GM06990 (cell line): Measurements from ENCODE around the gene SV2B.

Source experiments
- DNase-seq: peaks from one replicate; pipeline ENCODE4 v3.0.0-alpha.2; 2011; ENCODE audit not compliant: insufficient read length; ENCODE audit errors: extremely low read depth
- H3K27me3 ChIP-seq: replicated peaks from 2 replicates; pipeline ENCODE4 v1.6.0; 2011; ENCODE audit warnings: low read length; ENCODE audit not compliant: control insufficient read depth, insufficient read depth
- H3K36me3 ChIP-seq: 2 replicates; pipeline ENCODE4 v1.5.1; 2011; ENCODE audit warnings: low read length; ENCODE audit not compliant: control insufficient read depth, insufficient read depth
- H3K4me3 ChIP-seq: replicated peaks from 2 replicates; pipeline ENCODE4 v1.5.1; 2011; ENCODE audit warnings: low read depth, mild to moderate bottlenecking, control low read depth, low read length
- TF ChIP-seq, protein P1 (sequence below): IDR thresholded peaks from 2 replicates; pipeline ENCODE4 v1.5.1; 2011; ENCODE audit warnings: low read length, control low read depth, mild to moderate bottlenecking, inconsistent platforms; ENCODE audit not compliant: insufficient read depth, poor library complexity, severe bottlenecking

The SV2B gene

DNA sequence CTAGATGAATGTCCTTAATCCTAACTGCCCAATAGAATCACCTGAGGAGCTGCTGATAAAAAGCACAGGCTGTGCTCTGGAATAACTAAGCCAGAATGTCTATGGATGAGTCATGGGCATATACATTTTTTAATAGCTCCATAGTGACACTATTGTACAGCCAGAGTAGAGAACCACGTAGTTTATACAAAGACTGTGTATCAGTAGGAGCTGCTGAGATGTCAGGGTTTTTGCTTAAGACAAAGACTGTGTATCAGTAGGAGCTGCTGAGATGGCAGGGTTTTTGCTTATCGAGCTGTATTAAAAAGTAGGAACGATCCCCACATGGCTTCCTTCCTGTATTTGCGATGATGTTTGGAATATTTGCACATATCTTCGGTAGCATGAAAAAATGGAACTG lies 137.4 kb downstream of the SV2B start:
- TF ChIP-seq, protein P1, sequence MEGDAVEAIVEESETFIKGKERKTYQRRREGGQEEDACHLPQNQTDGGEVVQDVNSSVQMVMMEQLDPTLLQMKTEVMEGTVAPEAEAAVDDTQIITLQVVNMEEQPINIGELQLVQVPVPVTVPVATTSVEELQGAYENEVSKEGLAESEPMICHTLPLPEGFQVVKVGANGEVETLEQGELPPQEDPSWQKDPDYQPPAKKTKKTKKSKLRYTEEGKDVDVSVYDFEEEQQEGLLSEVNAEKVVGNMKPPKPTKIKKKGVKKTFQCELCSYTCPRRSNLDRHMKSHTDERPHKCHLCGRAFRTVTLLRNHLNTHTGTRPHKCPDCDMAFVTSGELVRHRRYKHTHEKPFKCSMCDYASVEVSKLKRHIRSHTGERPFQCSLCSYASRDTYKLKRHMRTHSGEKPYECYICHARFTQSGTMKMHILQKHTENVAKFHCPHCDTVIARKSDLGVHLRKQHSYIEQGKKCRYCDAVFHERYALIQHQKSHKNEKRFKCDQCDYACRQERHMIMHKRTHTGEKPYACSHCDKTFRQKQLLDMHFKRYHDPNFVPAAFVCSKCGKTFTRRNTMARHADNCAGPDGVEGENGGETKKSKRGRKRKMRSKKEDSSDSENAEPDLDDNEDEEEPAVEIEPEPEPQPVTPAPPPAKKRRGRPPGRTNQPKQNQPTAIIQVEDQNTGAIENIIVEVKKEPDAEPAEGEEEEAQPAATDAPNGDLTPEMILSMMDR = no peak
- H3K27me3 ChIP-seq = no peaks in the 10 kb centered on the region
- no peak overlapping the region for H3K4me3 ChIP-seq
- H3K36me3 ChIP-seq = no peaks in the 10 kb centered on the region
- DNase-seq = no peak

DNA sequence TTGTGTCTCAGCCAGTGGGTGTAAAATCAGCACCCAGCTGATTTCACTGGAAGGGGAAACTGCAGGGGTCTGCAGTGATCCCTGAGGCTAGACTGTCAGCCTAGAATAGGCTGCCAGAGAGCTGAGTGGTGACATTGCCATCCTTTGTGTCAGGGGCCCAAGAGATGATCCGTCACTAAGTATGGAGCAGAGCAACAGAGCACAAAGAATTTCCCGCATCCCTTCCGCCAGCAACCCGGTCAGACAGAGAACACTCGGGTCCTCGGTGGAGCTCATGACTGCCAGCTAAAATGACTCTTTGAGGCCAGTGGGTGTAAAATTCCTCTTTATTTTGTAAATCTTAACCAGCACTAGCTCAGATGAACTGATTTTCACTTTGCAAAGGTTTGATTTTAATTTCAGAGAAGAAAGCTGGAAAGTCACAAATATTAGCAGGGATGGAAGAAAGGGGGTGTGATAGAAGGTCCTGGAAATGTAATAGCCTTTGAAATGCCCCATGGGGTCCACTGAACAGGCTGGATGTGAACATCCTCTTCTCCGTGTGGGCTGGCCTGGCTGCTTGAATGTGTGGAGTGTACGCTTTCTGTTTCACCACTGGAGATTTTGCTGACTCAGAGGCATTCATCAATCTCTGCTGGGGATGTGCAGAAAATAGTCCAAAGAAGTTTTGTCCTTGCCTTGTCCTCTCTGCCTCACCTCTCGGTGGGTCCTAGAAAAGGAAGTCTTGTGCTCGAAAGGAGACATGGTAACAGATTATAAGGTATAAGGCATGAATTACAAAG lies 138.8 kb downstream of the SV2B start:
- H3K36me3 ChIP-seq = no peaks in the 10 kb centered on the region
- no peaks in the 10 kb centered on the region; the same call in 1 of the 2 replicates for H3K27me3 ChIP-seq
- DNase-seq = no peak
- no peak overlapping the region for H3K4me3 ChIP-seq
- TF ChIP-seq, protein P1 = no peak

DNA sequence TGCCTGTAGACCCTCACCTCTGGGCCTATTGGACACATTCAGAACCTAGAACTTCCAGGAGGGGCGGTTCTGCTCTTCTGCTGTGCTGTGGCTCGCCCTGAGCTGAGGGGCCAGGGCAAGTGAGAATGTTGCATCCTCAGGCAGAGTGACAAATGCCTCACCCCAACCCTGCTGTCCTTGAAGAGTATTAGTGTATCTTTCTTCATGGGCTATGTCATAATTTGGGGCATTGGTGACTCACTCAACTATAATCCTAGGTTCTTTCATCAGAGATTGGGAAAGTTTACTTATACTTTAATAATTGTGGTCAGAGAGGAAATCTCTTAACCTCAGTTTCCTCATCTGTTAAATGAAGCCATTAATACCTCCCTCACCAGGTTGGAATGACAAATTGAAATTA lies 143.8 kb downstream of the SV2B start:
- Histone ChIP-seq H3K36me3 (no peaks in the 10 kb centered on the region), H3K4me3 (no peak overlapping the region), H3K27me3 (no peaks in the 10 kb centered on the region; the same call in 1 of the 2 replicates)
- TF ChIP-seq, protein P1 = no peak
- DNase-seq = no peak

DNA sequence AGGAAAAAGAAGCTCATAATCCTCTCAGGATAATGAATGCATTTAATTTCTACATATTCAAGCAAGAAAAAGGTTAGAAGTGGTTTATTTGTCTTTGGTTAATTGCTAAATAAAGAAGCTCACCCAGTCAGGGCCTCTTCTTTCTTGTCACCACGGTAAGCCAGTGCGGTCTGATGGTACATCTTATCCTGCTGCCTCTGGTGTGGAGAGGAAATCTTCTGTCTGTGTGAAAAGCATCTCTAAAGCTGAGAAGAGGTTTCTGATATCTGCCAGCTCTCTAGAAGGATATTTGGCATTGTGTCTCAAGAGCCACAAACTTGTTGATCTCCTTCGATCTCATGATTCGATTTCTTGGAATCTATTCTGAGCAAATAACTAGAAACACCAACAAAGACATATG lies 144.9 kb downstream of the SV2B start:
- no peak for DNase-seq
- Histone ChIP-seq H3K36me3 (no peaks in the 10 kb centered on the region), H3K4me3 (no peak overlapping the region), H3K27me3 (no peaks in the 10 kb centered on the region; the same call in 1 of the 2 replicates)
- TF ChIP-seq, protein P1 = no peak

DNA sequence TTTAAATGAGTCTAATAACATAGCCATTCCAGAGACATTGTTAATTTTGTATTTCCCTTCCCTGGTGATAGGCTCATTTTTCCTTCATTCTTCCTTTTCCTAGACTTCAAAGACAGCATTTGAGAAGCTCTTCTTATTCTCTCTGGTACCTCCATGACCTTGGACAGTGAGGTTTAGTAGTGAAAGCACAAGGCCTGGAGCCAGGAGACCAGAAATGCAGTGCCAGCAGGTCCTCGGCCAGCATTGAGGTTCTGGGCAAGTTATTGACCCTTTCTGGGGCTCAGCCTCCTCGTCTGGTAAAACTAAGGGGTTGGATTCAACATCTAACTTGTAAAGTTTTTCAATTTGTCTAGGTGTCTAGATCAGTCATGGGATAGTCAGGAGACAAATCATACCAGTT lies 146.9 kb downstream of the SV2B start:
- Histone ChIP-seq H3K27me3 (no peaks in the 10 kb centered on the region; the same call in 1 of the 2 replicates), H3K36me3 (no peaks in the 10 kb centered on the region), H3K4me3 (no peak overlapping the region)
- TF ChIP-seq, protein P1 = no peak
- no peak for DNase-seq
